K562 (cell line): Measurements from ENCODE around the gene COQ8B. TPM values are rescaled to one million over a fixed set of nuclear protein-coding genes. Genes with fewer than 3 reads are reported as not detected.
A peak's percentile ranks its signal among the peaks of the same experiment; 100 is the strongest.

ENCODE experiments used
- FOXA3 ChIP-seq, 2 experiments: fragments of 450-650 bp in 1 of 2; sonication (generic) in 1 of 2; formaldehyde crosslinking; IDR thresholded peaks in 1 of 2; conservative IDR thresholded peaks in 1 of 2; 2 replicates each; pipeline versions ENCODE4 v1.4.0 to v1.8.0; 2020 to 2022; ENCODE audit warnings: mild to moderate bottlenecking in 2 of 2, missing genetic modification reagents in 1 of 2
- FOXP1 ChIP-seq: sonication (generic); formaldehyde crosslinking; IDR thresholded peaks from 2 replicates; pipeline ENCODE4 v1.8.0; 2022; ENCODE audit warnings: mild to moderate bottlenecking, missing genetic modification reagents
- HLTF ChIP-seq: fragments of 450-650 bp; IDR thresholded peaks from 2 replicates; pipeline ENCODE4 v1.6.1; 2016
- PCBP1 ChIP-seq: fragments of 200-400 bp; formaldehyde crosslinking; IDR thresholded peaks from 2 replicates; pipeline ENCODE4 v1.6.1; 2018; ENCODE audit warnings: mild to moderate bottlenecking, low read depth, low read length; ENCODE audit not compliant: poor library complexity, severe bottlenecking
- RAD21 ChIP-seq, 2 experiments: fragments of 250-450 bp in 1 of 2; fragments of 450-650 bp in 1 of 2; sonication (Bioruptor Pico) in 1 of 2; formaldehyde crosslinking in 1 of 2; IDR thresholded peaks in 1 of 2; conservative IDR thresholded peaks in 1 of 2; 2 replicates each; pipeline versions ENCODE4 v1.4.0 to v1.8.0; 2020 to 2022; ENCODE audit warnings: mild to moderate bottlenecking in 2 of 2, moderate library complexity in 1 of 2
- RFX1 ChIP-seq: fragments of 450-650 bp; IDR thresholded peaks from 2 replicates; pipeline ENCODE4 v1.6.1; 2016; ENCODE audit warnings: mild to moderate bottlenecking, moderate library complexity
- SMARCE1 ChIP-seq: fragments of 450-650 bp; IDR thresholded peaks from 2 replicates; pipeline ENCODE4 v1.7.1; 2016; ENCODE audit warnings: mild to moderate bottlenecking
- ZKSCAN8 ChIP-seq: fragments of 200-800 bp; sonication (Bioruptor generic); IDR thresholded peaks from 2 replicates; pipeline ENCODE4 v1.6.1; 2016; ENCODE audit warnings: missing genetic modification characterization, missing compliant biosample characterization
- ZNF146 ChIP-seq: IDR thresholded peaks from one replicate; pipeline ENCODE4 v1.6.1; 2018; ENCODE audit warnings: missing compliant biosample characterization; ENCODE audit not compliant: unreplicated experiment
- polyA plus RNA-seq, 8 experiments: library from polyadenylated mRNA; depleted of rRNA in 4 of 8; stranded (reverse) in 5 of 8; unstranded in 3 of 8; fragments of >200 nt; fragmentation: Nextera tagmentation in 2 of 8; fragmentation: Illumina TruSeq in 1 of 8; extraction: Ambion mirVana in 2 of 8; extraction: Trizol in 1 of 8; gene quantifications; 2 replicates each; pipeline versions ENCODE4 v1.2.1 to v1.2.3, GENCODE V29; 2011 to 2014; ENCODE audit warnings: inconsistent platforms in 1 of 8, missing spikeins in 1 of 8
- total RNA-seq, 7 experiments: library from RNA; depleted of rRNA in 6 of 7; stranded (reverse); fragments of >200 nt in 6 of 7; fragmentation: Illumina TruSeq in 2 of 7; extraction: Trizol in 2 of 7; gene quantifications; 2 replicates each; pipeline versions ENCODE4 v1.2.1 to v1.2.3, GENCODE V29; 2011 to 2021; ENCODE audit warnings: low replicate concordance in 1 of 7
- TF ChIP-seq, protein P1 (sequence below), 2 experiments: fragments of 450-650 bp; IDR thresholded peaks; 2 replicates each; pipeline ENCODE4 v1.6.1; 2016; ENCODE audit warnings: mild to moderate bottlenecking in 2 of 2, borderline replicate concordance in 1 of 2, low read depth in 1 of 2, moderate library complexity in 1 of 2
- TF ChIP-seq, protein P2 (sequence below): IDR thresholded peaks from 2 replicates; pipeline ENCODE4 v1.6.1; 2011; ENCODE audit warnings: borderline replicate concordance, low read depth, mild to moderate bottlenecking, moderate library complexity, low read length; ENCODE audit not compliant: insufficient read depth, poor library complexity, severe bottlenecking
- TF ChIP-seq, protein P3 (sequence below): fragments of 250-450 bp; sonication (Bioruptor Pico); IDR thresholded peaks from 2 replicates; pipeline ENCODE4 v1.9.0; 2021; ENCODE audit warnings: mild to moderate bottlenecking

The COQ8B gene
- total and polyA plus RNA-seq, 9 of the 15 experiments (the other 6 are each of a cell fraction or from before 2014, with no cell fraction given): 0.41 to 32.3 (median 12.9) TPM

DNA sequence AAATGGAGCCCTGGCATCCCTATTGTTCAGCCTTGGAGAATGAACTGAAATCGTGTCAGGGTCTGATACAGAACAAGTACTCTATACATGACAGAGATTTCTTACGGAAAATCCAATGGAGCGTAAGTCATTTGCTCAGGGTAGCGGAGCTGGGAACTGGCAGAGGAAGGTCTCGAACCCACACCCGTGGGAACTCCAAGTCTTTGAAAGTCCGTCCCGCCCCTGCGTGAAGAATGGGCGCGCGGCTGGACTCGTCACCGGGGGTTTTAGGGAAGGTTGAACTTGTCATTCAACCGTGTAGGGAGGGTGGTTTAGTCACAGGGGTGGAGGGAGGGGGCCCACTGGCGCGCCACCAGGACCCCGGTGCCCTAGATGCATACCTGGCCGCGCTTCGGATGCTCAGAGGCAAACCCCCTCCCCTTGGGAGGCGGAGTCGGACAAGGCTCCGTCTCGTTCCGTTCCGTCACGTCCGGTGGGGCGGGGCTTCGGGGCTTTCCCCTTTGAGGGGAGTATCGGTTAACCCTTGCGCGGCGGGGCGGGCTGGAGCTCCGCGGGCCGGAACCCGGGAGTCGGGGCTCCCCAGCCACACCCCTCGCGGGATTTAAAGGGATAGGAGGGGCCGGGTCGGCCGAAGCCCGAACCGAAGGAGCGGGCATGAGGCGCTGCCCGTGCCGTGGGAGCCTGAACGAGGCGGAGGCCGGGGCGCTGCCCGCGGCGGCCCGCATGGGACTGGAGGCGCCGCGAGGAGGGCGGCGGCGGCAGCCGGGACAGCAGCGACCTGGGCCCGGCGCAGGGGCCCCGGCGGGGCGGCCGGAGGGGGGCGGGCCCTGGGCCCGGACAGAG is at the start of gene COQ8B, which contains the start of gene ITPKC (continued):
- TF ChIP-seq, protein P1, sequence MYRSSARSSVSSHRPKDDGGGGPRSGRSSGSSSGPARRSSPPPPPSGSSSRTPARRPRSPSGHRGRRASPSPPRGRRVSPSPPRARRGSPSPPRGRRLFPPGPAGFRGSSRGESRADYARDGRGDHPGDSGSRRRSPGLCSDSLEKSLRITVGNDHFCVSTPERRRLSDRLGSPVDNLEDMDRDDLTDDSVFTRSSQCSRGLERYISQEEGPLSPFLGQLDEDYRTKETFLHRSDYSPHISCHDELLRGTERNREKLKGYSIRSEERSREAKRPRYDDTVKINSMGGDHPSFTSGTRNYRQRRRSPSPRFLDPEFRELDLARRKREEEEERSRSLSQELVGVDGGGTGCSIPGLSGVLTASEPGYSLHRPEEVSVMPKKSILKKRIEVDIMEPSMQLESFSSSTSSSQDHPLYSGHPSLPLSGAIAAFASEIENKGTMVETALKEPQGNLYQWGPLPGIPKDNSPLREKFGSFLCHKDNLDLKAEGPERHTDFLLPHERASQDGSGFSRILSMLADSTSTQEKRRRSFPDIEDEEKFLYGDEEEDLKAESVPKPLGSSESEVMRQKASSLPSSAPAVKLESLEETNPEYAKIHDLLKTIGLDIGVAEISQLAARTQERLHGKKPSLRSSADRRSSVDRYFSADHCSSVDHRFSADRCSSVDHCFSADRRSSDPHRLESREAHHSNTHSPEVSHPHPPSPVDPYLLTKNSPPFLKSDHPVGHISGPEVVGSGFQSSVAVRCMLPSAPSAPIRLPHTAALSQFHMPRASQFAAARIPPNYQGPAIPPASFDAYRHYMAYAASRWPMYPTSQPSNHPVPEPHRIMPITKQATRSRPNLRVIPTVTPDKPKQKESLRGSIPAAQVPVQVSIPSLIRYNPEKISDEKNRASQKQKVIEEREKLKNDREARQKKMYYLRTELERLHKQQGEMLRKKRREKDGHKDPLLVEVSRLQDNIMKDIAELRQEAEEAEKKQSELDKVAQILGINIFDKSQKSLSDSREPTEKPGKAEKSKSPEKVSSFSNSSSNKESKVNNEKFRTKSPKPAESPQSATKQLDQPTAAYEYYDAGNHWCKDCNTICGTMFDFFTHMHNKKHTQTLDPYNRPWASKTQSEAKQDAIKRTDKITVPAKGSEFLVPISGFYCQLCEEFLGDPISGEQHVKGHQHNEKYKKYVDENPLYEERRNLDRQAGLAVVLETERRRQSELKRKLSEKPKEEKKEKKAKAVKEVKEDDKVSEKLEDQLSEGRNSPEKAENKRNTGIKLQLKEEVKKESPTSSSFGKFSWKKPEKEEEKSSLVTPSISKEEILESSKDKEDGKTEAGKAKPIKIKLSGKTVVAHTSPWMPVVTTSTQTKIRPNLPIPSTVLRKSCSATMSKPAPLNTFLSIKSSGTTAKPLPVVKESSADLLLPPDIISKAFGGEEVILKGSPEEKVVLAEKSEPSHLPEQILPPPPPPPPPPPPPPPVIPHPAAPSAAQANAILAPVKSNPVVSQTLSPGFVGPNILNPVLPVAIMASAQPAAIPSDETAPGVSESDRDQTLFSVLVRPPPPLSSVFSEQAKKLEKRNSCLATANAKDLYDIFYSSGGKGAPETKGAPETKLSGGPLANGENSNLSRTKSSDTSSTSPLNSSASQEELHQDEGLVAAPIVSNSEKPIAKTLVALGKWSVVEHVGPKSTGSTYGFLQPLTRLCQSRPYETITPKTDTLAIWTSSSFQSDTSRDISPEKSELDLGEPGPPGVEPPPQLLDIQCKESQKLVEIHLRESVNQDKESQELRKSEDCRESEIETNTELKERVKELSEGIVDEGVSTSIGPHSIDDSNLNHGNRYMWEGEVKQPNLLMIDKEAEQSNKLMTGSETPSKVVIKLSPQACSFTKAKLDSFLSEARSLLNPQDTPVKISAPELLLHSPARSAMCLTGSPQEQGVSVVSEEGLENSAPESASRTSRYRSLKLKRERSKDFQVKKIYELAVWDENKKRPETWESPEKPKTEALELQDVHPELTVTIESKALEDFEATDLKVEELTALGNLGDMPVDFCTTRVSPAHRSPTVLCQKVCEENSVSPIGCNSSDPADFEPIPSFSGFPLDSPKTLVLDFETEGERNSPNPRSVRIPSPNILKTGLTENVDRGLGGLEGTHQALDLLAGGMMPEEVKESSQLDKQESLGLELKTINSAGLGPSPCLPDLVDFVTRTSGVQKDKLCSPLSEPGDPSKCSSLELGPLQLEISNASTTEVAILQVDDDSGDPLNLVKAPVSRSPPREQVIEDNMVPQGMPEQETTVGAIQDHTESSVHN (IDR thresholded peaks at IDR 0.05; ENCODE audit: borderline replicate concordance in 1 of 2, low read depth in 1 of 2): no peak
- no peak for TF ChIP-seq SMARCE1
- TF ChIP-seq, protein P2, sequence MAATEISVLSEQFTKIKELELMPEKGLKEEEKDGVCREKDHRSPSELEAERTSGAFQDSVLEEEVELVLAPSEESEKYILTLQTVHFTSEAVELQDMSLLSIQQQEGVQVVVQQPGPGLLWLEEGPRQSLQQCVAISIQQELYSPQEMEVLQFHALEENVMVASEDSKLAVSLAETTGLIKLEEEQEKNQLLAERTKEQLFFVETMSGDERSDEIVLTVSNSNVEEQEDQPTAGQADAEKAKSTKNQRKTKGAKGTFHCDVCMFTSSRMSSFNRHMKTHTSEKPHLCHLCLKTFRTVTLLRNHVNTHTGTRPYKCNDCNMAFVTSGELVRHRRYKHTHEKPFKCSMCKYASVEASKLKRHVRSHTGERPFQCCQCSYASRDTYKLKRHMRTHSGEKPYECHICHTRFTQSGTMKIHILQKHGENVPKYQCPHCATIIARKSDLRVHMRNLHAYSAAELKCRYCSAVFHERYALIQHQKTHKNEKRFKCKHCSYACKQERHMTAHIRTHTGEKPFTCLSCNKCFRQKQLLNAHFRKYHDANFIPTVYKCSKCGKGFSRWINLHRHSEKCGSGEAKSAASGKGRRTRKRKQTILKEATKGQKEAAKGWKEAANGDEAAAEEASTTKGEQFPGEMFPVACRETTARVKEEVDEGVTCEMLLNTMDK: no peak
- 0 out of 2 replicates have a peak, but pooled peaks have one; percentile 8 for TF ChIP-seq FOXP1
- peak; percentile 64 for TF ChIP-seq PCBP1
- TF ChIP-seq, protein P3, sequence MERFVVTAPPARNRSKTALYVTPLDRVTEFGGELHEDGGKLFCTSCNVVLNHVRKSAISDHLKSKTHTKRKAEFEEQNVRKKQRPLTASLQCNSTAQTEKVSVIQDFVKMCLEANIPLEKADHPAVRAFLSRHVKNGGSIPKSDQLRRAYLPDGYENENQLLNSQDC (CRISPR knock-in tag): no peak
- no peak for TF ChIP-seq ZKSCAN8 (CRISPR knock-in tag)
- no peak for TF ChIP-seq RFX1
- TF ChIP-seq ZNF146 (CRISPR knock-in tag): no peak
- TF ChIP-seq HLTF: no peak
- no peak; a peak in 1 of 4 replicates for TF ChIP-seq RAD21 (CRISPR knock-in tag; conservative IDR thresholded peaks at IDR 0.05 in 1 of 2, IDR thresholded peaks at IDR 0.05 in 1 of 2)
- no peak for TF ChIP-seq FOXA3 (CRISPR knock-in tag; conservative IDR thresholded peaks at IDR 0.05 in 1 of 2, IDR thresholded peaks at IDR 0.05 in 1 of 2)
